Rectal smooth muscle tissue (tissue), 1 donor: ENCODE measurements around the gene COL20A1.
A peak's percentile ranks its signal among the peaks of the same experiment; 100 is the strongest.

ENCODE experiments used
- H3K27ac ChIP-seq: one replicate; pipeline ENCODE4 v1.7.0; 2013; ENCODE audit warnings: low read depth, low read length, inconsistent platforms
- H3K27me3 ChIP-seq: one replicate; pipeline ENCODE4 v1.7.0; 2013; ENCODE audit warnings: low read length; ENCODE audit not compliant: control insufficient read depth, insufficient read depth
- H3K36me3 ChIP-seq: one replicate; pipeline ENCODE4 v1.7.0; 2013; ENCODE audit warnings: low read length; ENCODE audit not compliant: control insufficient read depth, insufficient read depth
- H3K4me1 ChIP-seq: one replicate; pipeline ENCODE4 v1.7.0; 2013; ENCODE audit warnings: low read length; ENCODE audit not compliant: control insufficient read depth, insufficient read depth
- H3K4me3 ChIP-seq: one replicate; pipeline ENCODE4 v1.7.0; 2013; ENCODE audit warnings: low read length
- H3K9ac ChIP-seq: one replicate; pipeline ENCODE4 v1.7.0; 2013; ENCODE audit warnings: low read length

COL20A1 gene

GRCh38 chr20:63274381-63275228, 18.4 kb upstream of the COL20A1 start:
- Histone ChIP-seq H3K9ac (no peak overlapping the region), H3K27ac (no peak overlapping the region), H3K4me3 (peak overlapping the region; percentile 1), H3K36me3 (peaks cover 23% of the 10 kb centered on the region), H3K4me1 (peaks cover 8% of the 10 kb centered on the region), H3K27me3 (no peaks in the 10 kb centered on the region)

- H3K4me1 ChIP-seq: peaks cover 8% of the 10 kb centered on the region
- peaks cover 24% of the 10 kb centered on the region for H3K36me3 ChIP-seq
- no peak overlapping the region for H3K9ac ChIP-seq
- H3K27me3 ChIP-seq: no peaks in the 10 kb centered on the region
- no peak overlapping the region for H3K27ac ChIP-seq
- no peak overlapping the region for H3K4me3 ChIP-seq
Observed at GRCh38 chr20:63275825-63276224, 17.2 kb upstream of the COL20A1 start.

GRCh38 chr20:63276956-63277355, 16.0 kb upstream of the COL20A1 start:
- Histone ChIP-seq H3K27me3 (no peaks in the 10 kb centered on the region), H3K36me3 (peaks cover 33% of the 10 kb centered on the region), H3K4me1 (peaks cover 8% of the 10 kb centered on the region), H3K9ac (no peak overlapping the region), H3K4me3 (no peak overlapping the region), H3K27ac (no peak overlapping the region)

GRCh38 chr20:63277466-63278272, 15.3 kb upstream of the COL20A1 start:
- peaks cover 8% of the 10 kb centered on the region for H3K4me1 ChIP-seq
- peaks cover 33% of the 10 kb centered on the region for H3K36me3 ChIP-seq
- no peaks in the 10 kb centered on the region for H3K27me3 ChIP-seq
- H3K27ac ChIP-seq: no peak overlapping the region
- H3K9ac ChIP-seq: no peak overlapping the region
- H3K4me3 ChIP-seq: no peak overlapping the region

- Histone ChIP-seq H3K36me3 (peaks cover 35% of the 10 kb centered on the region), H3K27ac (no peak overlapping the region), H3K4me3 (no peak overlapping the region), H3K4me1 (peaks cover 4% of the 10 kb centered on the region), H3K9ac (no peak overlapping the region), H3K27me3 (no peaks in the 10 kb centered on the region)
Observed at GRCh38 chr20:63278661-63279060, 14.3 kb upstream of the COL20A1 start.

GRCh38 chr20:63279931-63280330, 13.1 kb upstream of the COL20A1 start:
- Histone ChIP-seq H3K4me3 (no peak overlapping the region), H3K36me3 (peaks cover 37% of the 10 kb centered on the region), H3K27me3 (no peaks in the 10 kb centered on the region), H3K27ac (no peak overlapping the region), H3K4me1 (no peaks in the 10 kb centered on the region), H3K9ac (no peak overlapping the region)

GRCh38 chr20:63280371-63280770, 12.6 kb upstream of the COL20A1 start:
- Histone ChIP-seq H3K4me3 (no peak overlapping the region), H3K27me3 (no peaks in the 10 kb centered on the region), H3K36me3 (peaks cover 37% of the 10 kb centered on the region), H3K4me1 (no peaks in the 10 kb centered on the region), H3K27ac (no peak overlapping the region), H3K9ac (no peak overlapping the region)

GRCh38 chr20:63280929-63281545, 11.9 kb upstream of the COL20A1 start:
- Histone ChIP-seq H3K27ac (no peak overlapping the region), H3K36me3 (peaks cover 44% of the 10 kb centered on the region), H3K4me1 (no peaks in the 10 kb centered on the region), H3K27me3 (no peaks in the 10 kb centered on the region), H3K9ac (no peak overlapping the region), H3K4me3 (no peak overlapping the region)

- no peak overlapping the region for H3K27ac ChIP-seq
- no peak overlapping the region for H3K4me3 ChIP-seq
- no peaks in the 10 kb centered on the region for H3K4me1 ChIP-seq
- H3K9ac ChIP-seq: no peak overlapping the region
- peaks cover 36% of the 10 kb centered on the region for H3K36me3 ChIP-seq
- no peaks in the 10 kb centered on the region for H3K27me3 ChIP-seq
Observed at GRCh38 chr20:63281742-63282665, 11.0 kb upstream of the COL20A1 start.

GRCh38 chr20:63282946-63283345, 10.0 kb upstream of the COL20A1 start:
- no peak overlapping the region for H3K27ac ChIP-seq
- H3K4me3 ChIP-seq: no peak overlapping the region
- H3K36me3 ChIP-seq: peaks cover 31% of the 10 kb centered on the region
- H3K4me1 ChIP-seq: no peaks in the 10 kb centered on the region
- no peak overlapping the region for H3K9ac ChIP-seq
- no peaks in the 10 kb centered on the region for H3K27me3 ChIP-seq

- Histone ChIP-seq H3K4me1 (no peaks in the 10 kb centered on the region), H3K36me3 (peaks cover 32% of the 10 kb centered on the region), H3K4me3 (no peak overlapping the region), H3K9ac (no peak overlapping the region), H3K27ac (no peak overlapping the region), H3K27me3 (no peaks in the 10 kb centered on the region)
Observed at GRCh38 chr20:63283397-63284082, 9.4 kb upstream of the COL20A1 start.
